ENCODE measurements around the gene ST7L.
"Not testable (repeated sequence)": the region's sequence is repeated elsewhere in the genome, so short reads cannot be mapped to it uniquely, and the experiment has no call there.

Gene ST7L

GRCh38 chr1:112486063-112486462, 132.9 kb downstream of the ST7L start:
- not testable (repeated sequence) for FAIRE-seq

- FAIRE-seq = no peak
Observed at GRCh38 chr1:112478314-112478713, 140.6 kb downstream of the ST7L start.

DNA sequence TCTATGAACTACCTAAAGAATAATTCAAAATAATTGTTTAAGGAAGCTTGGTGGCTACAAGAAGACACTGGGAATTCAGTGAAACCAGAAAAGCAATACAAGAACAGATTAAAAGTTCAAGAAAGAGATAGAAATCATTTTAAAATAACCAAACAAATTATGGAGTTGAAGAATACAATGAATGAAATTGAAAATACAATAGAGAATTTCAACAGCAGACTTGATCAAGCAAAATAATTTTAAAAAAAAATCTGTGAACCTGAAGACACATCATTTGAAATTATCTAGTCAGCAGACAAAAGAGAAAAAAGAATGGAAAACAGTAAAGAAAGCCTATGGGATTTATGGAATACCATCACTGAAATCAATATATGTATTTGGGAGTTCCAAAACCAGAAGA, 141.4 kb downstream of the ST7L start:
- no peak for FAIRE-seq
